ENCODE results near the gene PTPRH.

- peak; percentile 100 for TF ChIP-seq CTCF (IDR thresholded peaks at IDR 0.05)
- TF ChIP-seq ZFX (IDR thresholded peaks at IDR 0.05; ENCODE audit: borderline replicate concordance) = no peak
Measured at GRCh38 chr19:55160128-55160985, 48.9 kb downstream of the PTPRH start.
